GM12874 (cell line): Measurements from ENCODE around the gene TRIM17.

Source experiments
- CTCF ChIP-seq: IDR thresholded peaks from 2 replicates; pipeline ENCODE4 v1.5.1; 2011; ENCODE audit warnings: low read depth, mild to moderate bottlenecking, control low read depth, low read length, moderate library complexity; ENCODE audit not compliant: insufficient read depth

TRIM17 gene

GRCh38 chr1:228369608-228370438 lies 46.8 kb downstream of the TRIM17 start:
- no peak for TF ChIP-seq CTCF

- no peak for TF ChIP-seq CTCF
These were observed 47.7 kb downstream of the TRIM17 start for GRCh38 chr1:228368801-228369607.

- TF ChIP-seq CTCF, result no peak
These were observed 48.6 kb downstream of the TRIM17 start for GRCh38 chr1:228367798-228368791.

DNA sequence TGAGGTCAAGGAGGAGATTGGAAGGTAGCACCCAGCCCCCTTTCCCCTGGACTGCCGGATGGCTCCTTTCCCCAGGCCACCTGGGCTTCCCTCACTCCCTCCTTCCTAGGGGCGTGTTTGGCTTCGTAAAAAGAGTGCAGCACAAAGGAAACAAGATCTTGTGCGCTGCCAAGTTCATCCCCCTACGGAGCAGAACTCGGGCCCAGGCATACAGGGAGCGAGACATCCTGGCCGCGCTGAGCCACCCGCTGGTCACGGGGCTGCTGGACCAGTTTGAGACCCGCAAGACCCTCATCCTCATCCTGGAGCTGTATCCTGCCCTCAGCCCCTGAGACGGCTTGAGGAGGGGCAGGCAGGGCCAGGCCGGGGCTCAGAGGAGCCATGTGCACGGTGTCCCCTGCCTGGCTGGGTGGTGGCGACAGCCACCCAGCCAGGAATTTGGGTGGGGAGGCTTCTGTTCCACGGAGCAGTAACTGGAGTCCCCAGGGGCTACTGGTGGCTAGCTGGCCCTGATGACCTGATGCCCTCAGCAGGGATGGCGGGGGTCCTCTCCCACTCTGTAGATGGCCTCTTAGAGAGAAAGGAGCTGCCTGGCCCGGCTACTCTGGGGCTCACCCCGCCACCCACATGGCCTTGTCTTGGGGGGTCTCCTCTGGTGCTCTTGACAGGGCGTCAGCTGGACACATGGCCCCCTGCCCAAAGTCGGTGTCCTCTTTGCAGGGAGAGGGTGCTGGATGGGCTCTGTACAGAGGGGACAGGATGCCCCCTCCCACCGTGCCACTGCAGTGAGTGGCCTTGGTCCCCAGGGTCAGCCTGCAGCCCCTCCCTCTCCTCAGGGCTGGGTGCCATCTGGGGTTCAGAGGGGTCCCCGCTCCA lies 49.6 kb downstream of the TRIM17 start:
- no peak for TF ChIP-seq CTCF

- no peak for TF ChIP-seq CTCF
These were observed 50.4 kb downstream of the TRIM17 start for GRCh38 chr1:228366062-228366865.
